LNCaP clone FGC (cell line): ENCODE data around the gene OTOP2.

Source experiments
- DNase-seq: peaks from one replicate; pipeline ENCODE4 v3.0.0-alpha.2; 2011; ENCODE audit warnings: low read depth
- H3K4me3 ChIP-seq: 2 replicates; pipeline ENCODE4 v1.5.1; 2011; ENCODE audit warnings: mild to moderate bottlenecking, low read depth, low read length, control low read depth
- CTCF ChIP-seq: IDR thresholded peaks from 2 replicates; pipeline ENCODE4 v1.5.1; 2012; ENCODE audit warnings: mild to moderate bottlenecking; ENCODE audit not compliant: control insufficient read depth, insufficient read depth; ENCODE audit errors: extremely low read depth

The OTOP2 gene

GRCh38 chr17:74960570-74961342, 36.7 kb downstream of the OTOP2 start:
- TF ChIP-seq CTCF, result no peak
- H3K4me3 ChIP-seq, result no peak overlapping the region
- DNase-seq, result no peak

GRCh38 chr17:74961657-74962350, 37.7 kb downstream of the OTOP2 start:
- peak; percentile 56 for DNase-seq
- peak; percentile 75 for TF ChIP-seq CTCF
- H3K4me3 ChIP-seq, result no peak overlapping the region

- DNase-seq, result no peak
These were observed 38.7 kb downstream of the OTOP2 start for GRCh38 chr17:74962622-74963394.

GRCh38 chr17:74963656-74964055, 39.6 kb downstream of the OTOP2 start:
- no peak for DNase-seq
- no peak overlapping the region for H3K4me3 ChIP-seq
- TF ChIP-seq CTCF, result no peak

More at GRCh38 chr17:74962622-74963394, 38.7 kb downstream of the OTOP2 start:
- no peak overlapping the region for H3K4me3 ChIP-seq
- TF ChIP-seq CTCF, result no peak

- TF ChIP-seq CTCF, result no peak
- no peak overlapping the region for H3K4me3 ChIP-seq
- DNase-seq, result no peak
These were observed 40.2 kb downstream of the OTOP2 start for GRCh38 chr17:74964246-74964761.

- no peak overlapping the region for H3K4me3 ChIP-seq
- DNase-seq, result no peak
- no peak for TF ChIP-seq CTCF
These were observed 41.0 kb downstream of the OTOP2 start for GRCh38 chr17:74964988-74965622.
